K562 (cell line): ENCODE results near the gene RAB5B. TPM values are rescaled to one million over a fixed set of nuclear protein-coding genes. Genes with fewer than 3 reads are reported as not detected.

Source experiments
- ATAC-seq: fragments of 200-7000 bp; cut with Tn5 transposase; 3 replicates; pipeline ENCODE4 v1.9.1; 2020; ENCODE audit warnings: moderate library complexity
- BruUV-seq: library from RNA; stranded (reverse); fragments of 400-500 nt; replicated peaks from 2 replicates; lab custom pipeline; 2021; lab: Mats Ljungman, UMichigan
- CTCF ChIA-PET: fragments of 300-600 bp; formaldehyde crosslinking; extraction: SDS; loops from one replicate; lab custom pipeline; 2021; ENCODE audit warnings: low intra/inter-chr PET ratio; lab: Yijun Ruan, JAX
- POLR2A ChIA-PET: fragments of 300-600, 350-650 bp; sonication (Branson Sonifier 250); formaldehyde crosslinking; extraction: SDS; loops from one replicate; lab custom pipeline; 2021; ENCODE audit warnings: antibody characterized with exemption, inconsistent platforms; lab: Yijun Ruan, JAX
- DNase-seq, 4 experiments: peaks; one replicate each; pipeline versions ENCODE4 v3.0.0 to v3.0.0-alpha.2; 2011 to 2018; ENCODE audit warnings: low spot score in 3 of 4, mixed read lengths in 3 of 4; ENCODE audit errors: extremely low read depth in 1 of 4
- FAIRE-seq: peaks from 2 replicates; lab custom pipeline; 2011; peaks lifted over from hg19 to GRCh38; lab: Jason Lieb, UNC
- H2AFZ ChIP-seq: 2 replicates; pipeline ENCODE4 v1.6.0; 2011; ENCODE audit warnings: low read depth, low read length, control low read depth, inconsistent platforms
- H3K27ac ChIP-seq: fragments of 200-600 bp; 3 replicates; pipeline ENCODE4 v1.8.0; 2011; ENCODE audit warnings: low read depth, mild to moderate bottlenecking, control low read depth, inconsistent platforms, low read length, moderate library complexity, mixed read lengths; ENCODE audit errors: extremely low read depth
- H3K27me3 ChIP-seq, 2 experiments: fragments of 300-600 bp in 1 of 2; 2 replicates in 1 of 2; 3 replicates in 1 of 2; pipeline versions ENCODE4 v1.6.0 to v1.8.0; 2011; ENCODE audit warnings: inconsistent platforms in 2 of 2, low read length in 2 of 2, mild to moderate bottlenecking in 1 of 2, mixed read lengths in 1 of 2, moderate library complexity in 1 of 2; ENCODE audit not compliant: control insufficient read depth in 2 of 2, insufficient read depth in 2 of 2
- H3K36me3 ChIP-seq: fragments of 300-600 bp; 3 replicates; pipeline ENCODE4 v1.8.0; 2011; ENCODE audit warnings: mild to moderate bottlenecking, low read length, inconsistent platforms; ENCODE audit not compliant: control insufficient read depth, insufficient read depth
- H3K4me1 ChIP-seq, 2 experiments: fragments of 200-600 bp in 1 of 2; replicated peaks in 1 of 2; 2 replicates in 1 of 2; 3 replicates in 1 of 2; pipeline versions ENCODE4 v1.5.1 to v1.8.0; 2011; ENCODE audit warnings: inconsistent platforms in 2 of 2, low read length in 2 of 2, mild to moderate bottlenecking in 1 of 2, mixed read lengths in 1 of 2, moderate library complexity in 1 of 2; ENCODE audit not compliant: control insufficient read depth in 2 of 2, insufficient read depth in 2 of 2
- H3K4me2 ChIP-seq: 2 replicates; pipeline ENCODE4 v1.6.1; 2011; ENCODE audit warnings: low read length, control low read depth, inconsistent platforms, mixed read lengths; ENCODE audit not compliant: insufficient read depth
- H3K4me3 ChIP-seq: fragments of 200-600 bp; sonication (generic), shearing (Covaris generic); 2 replicates; pipeline ENCODE4 v1.5.1; 2016; ENCODE audit warnings: control low read depth, inconsistent platforms
- H3K79me2 ChIP-seq: fragments of 200-600 bp; 3 replicates; pipeline ENCODE4 v1.8.0; 2011; ENCODE audit warnings: low read length, inconsistent platforms; ENCODE audit not compliant: control insufficient read depth, insufficient read depth
- H3K9ac ChIP-seq, 2 experiments: 2 replicates each; pipeline versions ENCODE4 v1.6.0 to v1.6.1; 2011; ENCODE audit warnings: low read depth in 2 of 2, low read length in 2 of 2, control low read depth in 1 of 2, inconsistent platforms in 1 of 2, mild to moderate bottlenecking in 1 of 2, mixed read lengths in 1 of 2; ENCODE audit not compliant: insufficient read depth in 1 of 2
- H3K9me1 ChIP-seq: one replicate; pipeline ENCODE4 v1.6.0; 2011; ENCODE audit warnings: inconsistent platforms, mild to moderate bottlenecking, low read length, moderate library complexity; ENCODE audit not compliant: control insufficient read depth, insufficient read depth
- H3K9me3 ChIP-seq: replicated peaks from 2 replicates; pipeline ENCODE4 v1.5.1; 2011; ENCODE audit warnings: low read depth, low read length, inconsistent platforms; ENCODE audit not compliant: control insufficient read depth, insufficient read depth
- H4K20me1 ChIP-seq: replicated peaks from 2 replicates; pipeline ENCODE4 v1.6.1; 2011; ENCODE audit warnings: low read length, inconsistent platforms, mixed read lengths; ENCODE audit not compliant: control insufficient read depth, insufficient read depth
- ADNP ChIP-seq: fragments of 200-800 bp; sonication (Bioruptor generic); IDR thresholded peaks from 2 replicates; pipeline ENCODE4 v1.6.1; 2016; ENCODE audit warnings: missing genetic modification characterization, missing compliant biosample characterization
- ARID3B ChIP-seq: fragments of 250-450 bp; sonication (Bioruptor Pico); IDR thresholded peaks from 2 replicates; pipeline ENCODE4 v1.4.0; 2020; ENCODE audit warnings: borderline replicate concordance
- CBFB ChIP-seq: sonication (generic); formaldehyde crosslinking; IDR thresholded peaks from 2 replicates; pipeline ENCODE4 v1.4.0; 2020; ENCODE audit warnings: mild to moderate bottlenecking, missing genetic modification reagents
- E2F4 ChIP-seq: sonication (generic); formaldehyde crosslinking; IDR thresholded peaks from 2 replicates; pipeline ENCODE4 v1.8.0; 2022; ENCODE audit warnings: mild to moderate bottlenecking, low read depth, missing genetic modification reagents
- NR0B1 ChIP-seq: fragments of 450-650 bp; IDR thresholded peaks from one replicate; pipeline ENCODE4 v1.6.1; 2018; ENCODE audit warnings: mild to moderate bottlenecking, moderate library complexity; ENCODE audit not compliant: partially characterized antibody
- WGBS: fragments of 100-300 bp; shearing (Covaris generic); methylation state at CpG from one replicate; pipeline ENCODE4 v1.1.6; 2016; ENCODE audit warnings: low coverage, mixed read lengths; ENCODE audit not compliant: insufficient coverage; ENCODE audit errors: missing lambda C conversion rate; 5-methylcytosine and 5-hydroxymethylcytosine counted together
- in situ Hi-C: fragments of 300-500 bp; cut with MboI; formaldehyde crosslinking; loops from 4 replicates; pipeline ENCODE4 v1.15.0; 2018; ENCODE audit warnings: inconsistent platforms, mixed read lengths
- intact Hi-C: fragments of 100-400 bp; cut with micrococcal nuclease; formaldehyde crosslinking; loops from 2 replicates; pipeline ENCODE4 v1.14.2; 2022
- polyA plus RNA-seq, 8 experiments: library from polyadenylated mRNA; depleted of rRNA in 4 of 8; stranded (reverse) in 5 of 8; unstranded in 3 of 8; fragments of >200 nt; fragmentation: Nextera tagmentation in 2 of 8; fragmentation: Illumina TruSeq in 1 of 8; extraction: Ambion mirVana in 2 of 8; extraction: Trizol in 1 of 8; gene quantifications; 2 replicates each; pipeline versions ENCODE4 v1.2.1 to v1.2.3, GENCODE V29; 2011 to 2014; ENCODE audit warnings: inconsistent platforms in 1 of 8, missing spikeins in 1 of 8
- total RNA-seq, 7 experiments: library from RNA; depleted of rRNA in 6 of 7; stranded (reverse); fragments of >200 nt in 6 of 7; fragmentation: Illumina TruSeq in 2 of 7; extraction: Trizol in 2 of 7; gene quantifications; 2 replicates each; pipeline versions ENCODE4 v1.2.1 to v1.2.3, GENCODE V29; 2011 to 2021; ENCODE audit warnings: low replicate concordance in 1 of 7

Gene RAB5B
- total and polyA plus RNA-seq, 9 of the 15 experiments (the other 6 are each of a cell fraction or from before 2014, with no cell fraction given) = 6.8 to 73.8 (median 25.2) TPM

GRCh38 chr12:56040151-56040550 lies 66.3 kb downstream of the RAB5B start:
- H3K36me3 ChIP-seq = peaks cover 57% of the 10 kb centered on the region
- H2AFZ ChIP-seq = no peak overlapping the region
- ChIA-PET CTCF (interaction anchor here (2.1 to 2.3 kb wide), 2 partner anchors 44 to 301 kb away, joined by 10 to 20 read pairs; partner anchors contain the start of gene SUOX), POLR2A (interaction anchor here (1.0 to 1.9 kb wide), 7 partner anchors 11 to 301 kb away, joined by 3 to 6 read pairs (median 4); partner anchors contain the start of gene SUOX)
- peaks cover 27% of the 10 kb centered on the region for H3K79me2 ChIP-seq
- H4K20me1 ChIP-seq = no peaks in the 10 kb centered on the region; the same call in 1 of the 2 replicates
- in situ Hi-C loops = no loop called here
- no CpG with 5 or more reads among the region's 1 CpG for WGBS
- no peak for ATAC-seq
- no peaks in the 10 kb centered on the region for H3K9me3 ChIP-seq
- no TSS peak for BruUV-seq
- H3K4me3 ChIP-seq = no peak overlapping the region
- no peak for DNase-seq
- no peak for FAIRE-seq
- TF ChIP-seq ADNP (0 out of 2 replicates have a peak, but pooled peaks have one; percentile 2), ARID3B (CRISPR knock-in tag) (no peak), E2F4 (no peak), CBFB (CRISPR knock-in tag) (no peak), NR0B1 (no peak)
- H3K4me2 ChIP-seq = no peak overlapping the region
- H3K27ac ChIP-seq = no peak overlapping the region
- H3K27me3 ChIP-seq = no peaks in the 10 kb centered on the region
- intact Hi-C loops = loop anchor here (2.0 to 10.0 kb wide), 4 partner anchors 99 to 213 kb away; partner anchors contain the start of genes DNAJC14, NABP2, PYM1 and RNF41
- no peaks in the 10 kb centered on the region for H3K9me1 ChIP-seq
- peaks cover 3 to 22% of the 10 kb centered on the region in 2 experiments; a peak in 3 of 5 replicates for H3K4me1 ChIP-seq
- H3K9ac ChIP-seq = peak overlapping the region; percentile 31 to 60; a peak in 2 of 4 replicates
